ENCODE results near the gene GRM8.

Gene GRM8

GRCh38 chr7:127250312-127251035 lies 2.3 kb downstream of the GRM8 start:
- Histone ChIP-seq H3K4me3 (ENCODE audit: low read length) (no peak overlapping the region), H3K4me2 (ENCODE audit: low read depth, low read length) (peak overlapping the region; percentile 91; the same call in 1 of the 2 replicates)
- no peak for DNase-seq

GRCh38 chr7:127245607-127246006 lies 7.1 kb downstream of the GRM8 start:
- Histone ChIP-seq H3K4me2 (ENCODE audit: low read depth, low read length) (peak overlapping the region; percentile 42; the same call in 1 of the 2 replicates), H3K4me3 (ENCODE audit: low read length) (no peak overlapping the region)

More at GRCh38 chr7:127250312-127251035, 2.3 kb downstream of the GRM8 start:
- no peak for TF ChIP-seq EZH2 (optimal IDR thresholded peaks at IDR 0.05; ENCODE audit: low read depth, low read length)
- TF ChIP-seq, protein P1, sequence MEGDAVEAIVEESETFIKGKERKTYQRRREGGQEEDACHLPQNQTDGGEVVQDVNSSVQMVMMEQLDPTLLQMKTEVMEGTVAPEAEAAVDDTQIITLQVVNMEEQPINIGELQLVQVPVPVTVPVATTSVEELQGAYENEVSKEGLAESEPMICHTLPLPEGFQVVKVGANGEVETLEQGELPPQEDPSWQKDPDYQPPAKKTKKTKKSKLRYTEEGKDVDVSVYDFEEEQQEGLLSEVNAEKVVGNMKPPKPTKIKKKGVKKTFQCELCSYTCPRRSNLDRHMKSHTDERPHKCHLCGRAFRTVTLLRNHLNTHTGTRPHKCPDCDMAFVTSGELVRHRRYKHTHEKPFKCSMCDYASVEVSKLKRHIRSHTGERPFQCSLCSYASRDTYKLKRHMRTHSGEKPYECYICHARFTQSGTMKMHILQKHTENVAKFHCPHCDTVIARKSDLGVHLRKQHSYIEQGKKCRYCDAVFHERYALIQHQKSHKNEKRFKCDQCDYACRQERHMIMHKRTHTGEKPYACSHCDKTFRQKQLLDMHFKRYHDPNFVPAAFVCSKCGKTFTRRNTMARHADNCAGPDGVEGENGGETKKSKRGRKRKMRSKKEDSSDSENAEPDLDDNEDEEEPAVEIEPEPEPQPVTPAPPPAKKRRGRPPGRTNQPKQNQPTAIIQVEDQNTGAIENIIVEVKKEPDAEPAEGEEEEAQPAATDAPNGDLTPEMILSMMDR (IDR thresholded peaks at IDR 0.05; ENCODE audit: low read length), result 0 out of 2 replicates have a peak, but pooled peaks have one; percentile 15
- TF ChIP-seq EZH2phosphoT487 (IDR thresholded peaks at IDR 0.05; ENCODE audit: low read length), result no peak
- no peaks in the 10 kb centered on the region for H3K9me3 ChIP-seq (replicated peaks; ENCODE audit: insufficient read depth, low read length)
- H4K20me1 ChIP-seq (ENCODE audit: insufficient read depth, low read length), result no peaks in the 10 kb centered on the region
- no peaks in the 10 kb centered on the region for H3K9me2 ChIP-seq (replicated peaks; ENCODE audit: insufficient read depth, low read length)
- no peaks in the 10 kb centered on the region for H3K36me3 ChIP-seq (replicated peaks; ENCODE audit: insufficient read depth, low read length)
- no peak overlapping the region for H3K9ac ChIP-seq (ENCODE audit: low read length)
- no peak overlapping the region for H3K27ac ChIP-seq (ENCODE audit: low read length)
- peaks cover 4% of the 10 kb centered on the region; the same call in 1 of the 2 replicates for H3K4me1 ChIP-seq (ENCODE audit: low read length)
- H3K27me3 ChIP-seq (replicated peaks; ENCODE audit: insufficient read depth, low read length), result peaks cover 33% of the 10 kb centered on the region
- H2AFZ ChIP-seq (ENCODE audit: low read length), result no peak overlapping the region
- H3F3A ChIP-seq (ENCODE audit: insufficient read depth, low read length), result peaks cover 7% of the 10 kb centered on the region
- no peaks in the 10 kb centered on the region for H3K79me2 ChIP-seq (ENCODE audit: low read length)

DNA sequence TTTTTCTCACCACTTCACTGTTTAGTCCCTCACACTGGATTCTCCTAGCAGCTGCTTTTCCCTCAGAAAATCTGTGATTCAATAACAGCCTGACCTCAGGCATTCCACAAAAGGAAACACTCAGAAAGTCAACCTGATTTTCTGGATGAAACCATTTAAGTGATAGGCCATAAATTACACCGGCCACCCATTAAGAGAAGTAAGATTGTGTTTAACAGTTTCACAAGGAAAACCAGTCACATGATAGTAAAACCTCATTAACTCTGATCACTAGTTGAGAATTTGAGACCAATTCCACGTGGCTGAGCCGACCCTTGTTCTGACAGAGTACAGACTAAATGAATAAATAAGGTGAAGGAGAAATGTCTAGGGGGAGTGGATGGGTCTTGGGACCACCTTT lies 7.7 kb downstream of the GRM8 start:
- no peaks in the 10 kb centered on the region for H3F3A ChIP-seq (ENCODE audit: insufficient read depth, low read length)

More at GRCh38 chr7:127245607-127246006, 7.1 kb downstream of the GRM8 start:
- peak; percentile 63 for DNase-seq
- Histone ChIP-seq H3K27me3 (replicated peaks; ENCODE audit: insufficient read depth, low read length) (peaks cover 17% of the 10 kb centered on the region), H3K4me1 (ENCODE audit: low read length) (no peaks in the 10 kb centered on the region), H3K27ac (ENCODE audit: low read length) (no peak overlapping the region), H3F3A (ENCODE audit: insufficient read depth, low read length) (peaks cover 3% of the 10 kb centered on the region; the same call in 1 of the 2 replicates), H3K9ac (ENCODE audit: low read length) (no peak overlapping the region), H3K9me2 (replicated peaks; ENCODE audit: insufficient read depth, low read length) (no peaks in the 10 kb centered on the region), H3K36me3 (replicated peaks; ENCODE audit: insufficient read depth, low read length) (no peaks in the 10 kb centered on the region), H4K20me1 (ENCODE audit: insufficient read depth, low read length) (no peaks in the 10 kb centered on the region), H3K9me3 (replicated peaks; ENCODE audit: insufficient read depth, low read length) (no peaks in the 10 kb centered on the region), H2AFZ (ENCODE audit: low read length) (no peak overlapping the region), H3K79me2 (ENCODE audit: low read length) (no peaks in the 10 kb centered on the region)
- TF ChIP-seq, protein P1 (IDR thresholded peaks at IDR 0.05; ENCODE audit: low read length), result no peak
- no peak for TF ChIP-seq EZH2phosphoT487 (IDR thresholded peaks at IDR 0.05; ENCODE audit: low read length)
- TF ChIP-seq EZH2 (optimal IDR thresholded peaks at IDR 0.05; ENCODE audit: low read depth, low read length), result no peak

More for the DNA sequence above, 7.7 kb downstream of the GRM8 start:
- no peak for DNase-seq
- no peaks in the 10 kb centered on the region for H3K36me3 ChIP-seq (replicated peaks; ENCODE audit: insufficient read depth, low read length)
- H3K9me2 ChIP-seq (replicated peaks; ENCODE audit: insufficient read depth, low read length), result no peaks in the 10 kb centered on the region
- H2AFZ ChIP-seq (ENCODE audit: low read length), result no peak overlapping the region
- no peak overlapping the region for H3K9ac ChIP-seq (ENCODE audit: low read length)
- H3K79me2 ChIP-seq (ENCODE audit: low read length), result no peaks in the 10 kb centered on the region
- no peaks in the 10 kb centered on the region for H3K4me1 ChIP-seq (ENCODE audit: low read length)
- TF ChIP-seq, protein P1 (IDR thresholded peaks at IDR 0.05; ENCODE audit: low read length), result no peak
- TF ChIP-seq EZH2 (optimal IDR thresholded peaks at IDR 0.05; ENCODE audit: low read depth, low read length), result no peak
- TF ChIP-seq EZH2phosphoT487 (IDR thresholded peaks at IDR 0.05; ENCODE audit: low read length), result no peak
- H4K20me1 ChIP-seq (ENCODE audit: insufficient read depth, low read length), result no peaks in the 10 kb centered on the region
- peaks cover 11% of the 10 kb centered on the region for H3K27me3 ChIP-seq (replicated peaks; ENCODE audit: insufficient read depth, low read length)
- H3K4me2 ChIP-seq (ENCODE audit: low read depth, low read length), result peak overlapping the region; percentile 42; the same call in 1 of the 2 replicates
- no peaks in the 10 kb centered on the region for H3K9me3 ChIP-seq (replicated peaks; ENCODE audit: insufficient read depth, low read length)
- H3K4me3 ChIP-seq (ENCODE audit: low read length), result no peak overlapping the region
- no peak overlapping the region for H3K27ac ChIP-seq (ENCODE audit: low read length)
